GM15510 (cell line): ENCODE data around the gene IRF4.

Experiments
- POLR2A ChIP-seq: IDR thresholded peaks from 3 replicates; pipeline ENCODE4 v1.6.1; 2011; ENCODE audit warnings: borderline replicate concordance; ENCODE audit not compliant: insufficient read length; ENCODE audit errors: extremely low read depth

Gene IRF4

DNA sequence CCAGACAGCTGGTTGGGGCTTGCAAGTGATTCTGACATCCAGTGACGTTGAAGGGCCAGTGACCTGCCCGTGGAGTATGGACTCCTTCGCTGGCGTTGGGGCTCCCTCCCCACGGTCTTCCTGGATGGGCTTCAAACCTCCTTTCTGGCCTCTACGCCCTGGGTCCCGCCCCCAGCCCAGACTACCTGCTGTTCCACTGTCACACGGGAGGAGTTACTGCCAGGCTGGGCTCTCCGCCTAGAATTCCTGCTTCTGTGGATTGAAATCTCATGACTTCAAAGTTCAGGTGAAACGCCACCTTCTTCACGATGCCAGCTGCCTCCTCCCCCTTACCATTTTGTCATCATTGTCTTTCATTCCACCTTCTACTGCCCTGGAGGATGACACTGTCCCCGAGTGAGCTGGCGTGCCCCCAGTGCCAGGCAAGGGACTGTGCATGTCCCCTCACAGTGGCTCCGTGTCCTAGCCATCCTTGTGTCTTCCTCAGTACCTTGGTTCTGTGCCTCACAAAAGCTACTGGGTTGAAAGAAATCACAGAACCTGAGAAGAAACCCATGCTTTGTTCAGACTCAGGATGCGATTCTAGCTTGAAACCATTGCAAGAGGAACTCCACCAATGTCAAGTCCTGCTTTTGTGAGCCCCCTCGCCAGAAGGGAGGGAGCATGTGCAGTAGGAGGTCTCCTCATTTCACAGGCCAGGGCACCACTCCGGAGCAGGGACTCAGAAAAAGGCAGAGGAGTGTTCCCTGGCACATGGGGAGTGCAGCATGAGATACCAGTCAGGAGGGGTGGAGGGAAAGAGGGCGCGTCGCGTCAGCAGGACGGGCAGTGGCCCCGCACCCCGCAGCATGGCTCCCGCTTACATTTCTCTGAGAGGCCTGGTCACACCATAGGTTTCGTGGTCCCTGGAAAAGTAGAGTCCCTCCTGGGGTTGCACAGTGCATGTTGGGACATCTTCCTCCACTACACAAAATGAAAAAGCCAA lies 11.0 kb upstream of the IRF4 start:
- TF ChIP-seq POLR2A, result no peak

DNA sequence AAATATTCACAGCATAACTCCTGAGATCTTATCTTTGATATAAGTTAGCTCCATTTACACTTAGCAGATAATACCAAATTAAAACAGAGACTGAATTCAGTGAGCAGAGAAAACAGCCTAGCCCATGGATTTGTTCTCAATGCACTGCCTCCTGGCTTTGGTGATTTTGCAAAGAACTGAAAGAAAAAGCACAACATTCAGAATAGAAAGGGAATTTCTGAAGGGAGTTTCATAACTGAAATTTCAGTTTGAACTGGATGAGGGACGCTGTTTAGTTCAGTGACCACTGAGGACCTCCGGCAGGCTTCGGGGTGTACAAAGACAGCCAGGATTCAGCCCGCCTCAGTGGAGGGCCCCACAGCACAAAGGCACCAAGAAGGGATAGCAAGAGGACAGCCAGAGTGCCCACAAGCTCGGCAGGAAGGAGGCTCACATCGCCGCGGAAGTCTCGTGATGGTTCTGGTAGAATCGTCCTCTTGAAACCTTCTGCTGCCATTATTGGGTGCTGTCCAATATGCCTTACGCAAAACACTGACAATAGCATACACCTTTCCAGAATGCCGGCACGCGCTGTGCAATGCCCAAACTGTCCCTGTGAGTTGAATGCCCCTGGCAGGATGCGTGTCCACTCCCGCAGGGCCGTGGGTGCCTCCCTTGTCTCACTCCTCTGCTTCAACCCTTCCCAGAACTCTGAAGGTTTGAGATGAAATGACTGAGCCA lies 9.7 kb upstream of the IRF4 start:
- TF ChIP-seq POLR2A, result no peak

DNA sequence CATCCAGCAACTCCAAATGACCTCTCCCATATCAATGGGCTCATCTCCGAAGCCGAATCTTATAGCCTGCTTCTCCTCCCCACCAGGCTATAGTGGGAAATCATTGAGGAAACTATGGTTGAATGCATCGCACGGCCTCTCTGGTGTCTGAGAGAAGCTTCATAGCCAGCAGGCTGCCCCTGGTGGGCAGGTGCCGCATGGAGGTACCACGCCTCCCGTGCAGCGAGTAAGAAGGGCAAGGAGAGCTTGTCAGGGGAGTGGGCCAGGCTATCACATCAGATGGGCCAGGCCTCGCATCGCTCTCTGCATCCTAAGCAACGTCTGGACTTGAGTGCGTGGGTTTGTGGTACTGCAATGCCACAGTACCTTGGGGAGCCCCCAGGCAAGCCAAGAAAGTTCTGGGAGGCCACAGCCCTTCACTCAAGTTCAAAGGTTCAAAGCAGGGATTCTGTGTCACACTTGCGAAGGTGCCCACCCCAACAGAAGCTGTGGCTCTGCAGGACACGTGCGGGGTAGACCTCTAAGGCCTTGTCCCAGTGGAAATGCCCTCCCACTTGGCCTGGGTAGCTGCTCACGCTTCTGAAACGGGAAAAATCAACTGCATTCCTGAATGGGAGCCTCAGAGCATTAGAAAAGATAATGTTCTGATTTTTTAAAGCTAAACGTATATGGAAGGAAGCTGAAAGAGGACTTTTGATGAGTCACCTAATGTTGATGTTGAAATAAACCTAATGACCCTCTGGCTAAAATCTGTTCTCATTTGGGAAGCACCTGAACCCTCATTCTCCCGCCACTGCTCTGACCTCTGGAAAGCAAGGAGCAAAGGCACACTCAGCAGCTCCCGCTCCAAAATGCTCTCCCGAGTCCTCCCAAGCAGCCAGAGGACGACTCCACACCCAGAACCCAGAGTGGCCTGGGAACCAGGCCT lies 8.4 kb upstream of the IRF4 start:
- TF ChIP-seq POLR2A, result no peak

DNA sequence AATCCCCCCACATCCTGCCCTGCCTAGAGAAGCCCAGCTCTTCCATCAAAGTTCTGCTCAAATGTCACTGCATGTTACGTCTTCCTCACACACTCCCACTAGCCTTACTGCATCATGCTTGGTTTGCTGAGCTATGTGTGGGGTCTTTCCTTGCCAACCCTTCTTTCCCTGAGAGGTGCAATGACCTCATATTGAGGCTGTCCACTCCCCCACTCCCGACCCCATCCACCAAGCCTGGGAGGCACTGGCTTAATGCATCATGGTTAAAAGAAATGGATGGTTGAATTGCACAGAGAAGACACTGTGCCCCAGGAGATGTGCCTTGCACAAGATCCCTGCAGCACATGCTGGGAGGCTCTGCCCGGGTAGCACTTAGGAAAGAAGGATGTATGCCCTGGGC lies 7.7 kb upstream of the IRF4 start:
- no peak for TF ChIP-seq POLR2A

DNA sequence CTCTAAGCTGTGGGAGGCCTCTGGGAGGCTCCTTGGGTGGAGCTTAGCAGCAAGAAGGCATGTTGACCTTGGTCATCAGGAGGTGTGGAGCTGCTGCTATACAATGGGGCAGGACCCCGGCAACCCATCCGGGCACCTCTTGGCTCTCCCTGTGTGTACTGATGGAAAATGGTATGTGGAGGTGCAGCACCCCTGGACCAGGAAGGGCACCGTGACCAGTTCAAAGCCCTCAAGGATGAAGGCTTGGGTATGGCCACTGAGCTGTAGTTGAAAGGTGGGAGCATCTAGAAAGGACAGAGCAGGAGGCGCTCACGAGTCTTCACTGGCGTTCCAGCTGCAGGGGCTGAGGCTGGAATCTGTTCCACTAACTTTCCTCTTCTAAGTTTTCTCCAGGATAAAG lies 6.7 kb upstream of the IRF4 start:
- no peak for TF ChIP-seq POLR2A

DNA sequence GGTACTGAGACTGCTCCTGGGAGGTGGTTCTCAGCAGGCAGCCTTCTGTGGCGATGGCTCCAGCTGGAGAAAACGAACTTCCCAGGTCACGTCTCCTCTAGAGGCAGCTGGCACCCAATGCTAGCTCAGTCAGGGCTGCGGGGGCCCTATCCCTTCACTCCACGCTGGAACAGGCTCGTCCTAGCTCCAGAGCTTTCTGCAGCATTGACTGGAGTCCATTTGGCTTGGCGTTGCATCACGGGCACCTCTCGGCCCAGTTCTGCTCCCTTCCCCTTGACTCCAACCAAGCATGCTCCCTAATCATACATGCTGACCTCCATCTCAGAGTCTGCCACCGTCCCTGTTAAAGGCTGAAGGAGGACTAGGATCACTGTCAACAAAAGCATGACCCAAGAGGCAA lies 5.9 kb upstream of the IRF4 start:
- TF ChIP-seq POLR2A, result no peak

DNA sequence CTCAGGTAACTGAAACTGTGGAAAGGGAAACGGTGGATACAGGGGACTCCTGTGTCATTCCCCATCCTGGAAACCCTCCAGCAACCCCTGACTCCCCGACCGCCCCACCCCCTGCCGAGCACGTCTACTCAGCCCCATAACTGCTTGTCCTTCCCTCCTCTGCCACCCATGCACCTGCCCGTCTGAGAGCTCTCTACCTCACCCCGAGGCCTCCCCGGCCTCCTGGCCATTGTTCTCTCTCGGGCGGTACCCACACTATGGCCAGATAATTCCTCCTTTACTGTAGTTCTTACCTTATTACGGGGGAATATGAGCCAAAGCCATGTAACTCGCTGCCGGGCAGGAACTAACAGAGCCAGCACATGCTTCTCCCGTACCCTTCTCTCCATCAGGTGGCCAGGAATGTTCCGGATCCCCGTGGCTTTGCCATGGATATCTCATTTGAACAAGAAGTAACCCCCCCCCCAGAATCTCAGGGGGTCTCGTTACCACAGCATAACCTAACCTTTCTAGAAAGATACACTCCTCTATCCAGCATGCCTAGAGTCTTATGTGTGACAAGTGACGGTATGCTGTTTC lies 4.8 kb upstream of the IRF4 start:
- TF ChIP-seq POLR2A, result no peak

DNA sequence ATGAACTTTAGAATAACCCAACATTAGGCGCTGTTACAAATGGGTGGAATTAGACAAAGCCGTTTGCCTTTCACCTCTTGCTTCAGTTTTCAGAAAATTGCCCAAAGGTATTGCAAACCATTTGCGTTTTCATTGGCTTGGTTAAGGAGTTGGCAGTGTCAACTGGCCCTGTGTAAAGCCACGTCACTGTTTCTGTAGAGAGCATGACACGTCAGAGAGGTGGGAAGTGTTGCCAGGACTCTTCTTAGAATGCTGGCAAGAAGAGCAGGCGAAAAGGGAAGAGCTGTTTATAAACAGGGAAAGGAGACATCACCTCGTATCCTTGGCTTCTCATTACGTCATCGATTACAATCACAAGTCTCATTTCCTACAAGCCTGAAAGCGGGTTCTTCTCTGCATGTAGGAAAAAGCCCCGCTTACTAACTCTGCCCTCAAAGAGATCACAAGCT lies 4.2 kb upstream of the IRF4 start:
- no peak for TF ChIP-seq POLR2A

DNA sequence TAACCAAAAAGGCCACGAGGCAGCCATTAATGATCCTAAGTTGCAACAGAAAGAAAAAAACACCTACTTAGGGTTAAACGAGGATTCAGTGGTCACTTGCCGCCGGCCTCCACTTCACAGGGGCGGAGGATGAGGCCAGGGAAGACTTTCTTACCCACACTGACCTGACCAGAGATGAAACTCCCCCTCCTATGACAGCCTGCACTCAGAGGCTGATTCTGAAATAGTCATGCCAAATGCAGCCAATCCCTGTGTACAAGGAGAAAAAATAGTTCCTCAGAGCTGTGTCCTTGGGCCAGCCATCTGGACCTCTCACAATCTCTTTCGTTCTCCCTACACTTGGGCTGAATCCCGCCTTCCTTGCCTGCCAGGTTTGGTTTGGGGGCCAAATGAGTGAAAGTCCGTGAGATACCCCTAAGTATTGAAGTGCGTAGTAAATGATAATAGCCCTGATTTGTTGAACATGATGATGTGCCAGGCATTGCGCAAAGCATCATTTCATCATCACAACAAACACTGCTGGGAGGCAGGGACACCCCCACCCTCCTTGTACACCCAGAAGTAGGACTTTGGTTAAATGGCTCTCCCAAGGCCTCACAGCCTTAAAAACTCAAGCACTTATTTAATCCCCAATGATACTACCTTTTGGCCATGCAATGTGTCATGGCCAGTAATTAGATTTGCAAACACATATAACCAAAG lies 3.2 kb upstream of the IRF4 start:
- no peak for TF ChIP-seq POLR2A

DNA sequence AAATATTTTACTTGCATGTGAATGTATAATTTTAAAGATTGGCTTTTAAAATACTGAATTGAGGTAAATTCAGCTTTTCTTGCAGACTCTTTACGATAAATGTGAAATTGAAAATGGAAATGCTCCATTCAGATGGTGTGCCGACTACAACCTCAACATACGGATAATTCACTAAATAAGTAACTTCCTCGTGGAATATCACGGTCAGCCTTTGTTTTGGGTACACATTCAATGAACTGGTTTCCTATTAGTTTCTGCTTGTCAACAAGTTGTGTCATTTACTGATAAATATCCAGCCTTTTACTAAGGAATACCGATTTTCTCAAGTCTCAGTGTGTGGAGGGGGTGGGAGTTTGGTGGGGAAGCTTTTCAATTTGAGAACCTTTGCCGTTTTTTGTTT lies 2.4 kb upstream of the IRF4 start:
- TF ChIP-seq POLR2A, result no peak

DNA sequence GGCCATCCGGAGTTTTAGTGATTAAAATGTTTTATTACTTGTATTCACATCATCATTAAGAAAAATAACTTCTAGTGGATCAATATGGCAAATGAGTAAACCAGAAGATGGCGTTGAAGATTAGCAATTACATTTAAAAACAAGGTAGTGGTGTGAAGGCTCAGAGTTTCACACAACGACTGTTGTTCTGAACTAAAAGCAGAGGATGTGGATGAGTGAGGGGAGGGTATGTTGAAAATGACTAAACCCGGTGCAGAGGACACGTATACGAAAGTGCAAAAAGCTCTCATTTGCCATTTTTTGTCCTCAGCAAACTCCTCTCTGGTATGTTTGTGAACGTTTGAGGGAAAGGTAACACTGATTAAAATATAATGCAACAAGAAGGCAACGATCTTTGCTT lies 1.9 kb upstream of the IRF4 start:
- TF ChIP-seq POLR2A, result peak; percentile 17

DNA sequence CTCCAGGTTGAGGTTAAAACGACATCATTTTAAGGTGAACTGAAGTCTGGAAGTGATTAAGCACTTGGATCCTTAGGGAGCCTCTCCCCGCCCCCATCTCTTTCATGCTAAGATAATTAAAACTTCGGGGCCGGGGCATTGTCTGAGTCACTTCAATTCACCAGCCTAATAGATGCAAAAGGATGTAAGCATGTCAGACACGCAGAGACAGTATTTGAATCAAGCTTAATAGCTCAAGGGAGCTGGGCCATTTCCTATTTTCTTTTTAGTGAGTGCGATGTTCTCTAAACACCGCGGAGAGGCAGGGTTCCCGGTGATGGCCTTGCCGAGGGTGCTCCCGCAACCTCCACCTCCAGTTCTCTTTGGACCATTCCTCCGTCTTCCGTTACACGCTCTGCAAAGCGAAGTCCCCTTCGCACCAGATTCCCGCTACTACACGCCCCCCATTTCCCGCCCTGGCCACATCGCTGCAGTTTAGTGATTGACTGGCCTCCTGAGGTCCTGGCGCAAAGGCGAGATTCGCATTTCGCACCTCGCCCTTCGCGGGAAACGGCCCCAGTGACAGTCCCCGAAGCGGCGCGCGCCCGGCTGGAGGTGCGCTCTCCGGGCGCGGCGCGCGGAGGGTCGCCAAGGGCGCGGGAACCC lies 516 bp upstream of the IRF4 start:
- TF ChIP-seq POLR2A, result no peak

DNA sequence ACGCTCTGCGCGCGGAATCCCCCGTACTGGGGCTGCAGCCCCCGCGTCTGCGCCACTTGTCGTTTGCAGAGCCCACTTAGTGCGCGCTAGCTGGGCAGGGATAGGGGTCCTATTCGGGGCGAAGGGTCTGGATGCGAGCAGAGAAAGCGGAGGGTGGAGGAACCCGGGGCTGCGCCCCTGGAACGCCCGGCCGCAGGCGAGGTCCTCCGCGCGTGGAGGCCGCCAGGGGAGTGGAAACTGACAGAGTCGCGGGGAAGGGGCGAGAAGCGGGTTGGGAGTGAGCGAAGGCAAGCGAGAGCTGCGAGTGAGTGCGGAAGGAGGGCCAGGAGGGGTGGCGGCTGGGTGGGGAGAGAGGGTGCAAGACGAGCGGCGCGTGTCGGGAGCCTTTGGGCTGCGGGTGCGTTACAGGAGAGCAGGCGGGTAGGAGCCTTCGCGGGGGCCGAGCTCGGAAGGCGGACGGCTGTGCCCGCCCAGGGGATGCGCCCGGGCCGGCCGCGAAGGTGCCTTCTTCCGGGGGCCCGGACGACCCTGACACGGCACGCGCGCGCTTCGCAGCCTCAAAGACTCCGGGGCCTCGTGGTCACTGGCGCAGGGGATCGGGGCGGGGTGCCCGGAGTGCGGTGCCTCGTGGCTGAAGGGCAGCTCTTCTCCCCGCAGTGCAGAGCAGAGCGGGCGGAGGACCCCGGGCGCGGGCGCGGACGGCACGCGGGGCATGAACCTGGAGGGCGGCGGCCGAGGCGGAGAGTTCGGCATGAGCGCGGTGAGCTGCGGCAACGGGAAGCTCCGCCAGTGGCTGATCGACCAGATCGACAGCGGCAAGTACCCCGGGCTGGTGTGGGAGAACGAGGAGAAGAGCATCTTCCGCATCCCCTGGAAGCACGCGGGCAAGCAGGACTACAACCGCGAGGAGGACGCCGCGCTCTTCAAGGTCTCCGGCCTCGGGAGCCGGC lies 1.2 kb downstream of the IRF4 start:
- TF ChIP-seq POLR2A, result peak; percentile 39
